SK-N-MC (cell line): ENCODE measurements around the gene VEZT.

Experiments
- EZH2 ChIP-seq: fragments of 200-600 bp; sonication (generic); IDR thresholded peaks from one replicate; pipeline ENCODE4 v1.6.1; 2017; ENCODE audit warnings: antibody characterized with exemption
- FOXP2 ChIP-seq: optimal IDR thresholded peaks from 2 replicates; pipeline ENCODE3; 2011; ENCODE audit warnings: mild to moderate bottlenecking, moderate library complexity; ENCODE audit not compliant: insufficient read depth; ENCODE audit errors: extremely low read length, control extremely low read depth
- POLR2AphosphoS5 ChIP-seq: IDR thresholded peaks from 2 replicates; pipeline ENCODE4 v1.6.1; 2012; ENCODE audit warnings: mild to moderate bottlenecking, low read depth, low read length, borderline replicate concordance

DNA sequence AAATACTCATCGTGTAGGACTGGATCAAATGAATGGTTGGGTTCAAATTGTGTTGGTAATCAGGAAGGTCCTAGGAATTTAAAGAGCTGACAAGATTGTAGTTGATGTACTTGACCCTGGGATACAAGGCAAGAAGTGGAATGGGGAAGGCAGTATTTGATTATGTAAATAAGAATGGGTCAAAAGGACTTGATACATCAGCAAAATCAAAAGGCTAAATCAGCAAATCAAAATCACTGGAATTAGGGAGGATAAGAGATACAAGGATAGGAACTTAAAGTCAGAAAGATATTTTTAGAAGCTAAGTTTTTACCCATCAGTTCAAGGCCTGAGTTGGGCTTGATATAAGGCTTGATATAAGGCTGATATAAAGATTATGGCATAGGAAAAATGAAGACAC is 65.8 kb downstream of the VEZT start:
- TF ChIP-seq POLR2AphosphoS5 (no peak), EZH2 (no peak), FOXP2 (no peak)
